Skin epidermis (tissue), 12 donors: Measurements from ENCODE around the gene CDIPT.

ENCODE experiments used
- H3K27ac ChIP-seq, 21 experiments: fragments of 200-600 bp; sonication (generic) in 11 of 21; one replicate each; pipeline ENCODE4 v1.5.0; 2020; ENCODE audit warnings: mild to moderate bottlenecking in 3 of 21, inconsistent platforms in 2 of 21, moderate library complexity in 2 of 21
- H3K4me3 ChIP-seq, 7 experiments: fragments of 200-600 bp; sonication (generic) in 2 of 7; one replicate each; pipeline ENCODE4 v1.5.0; 2020; ENCODE audit warnings: inconsistent platforms in 2 of 7, mild to moderate bottlenecking in 2 of 7, moderate library complexity in 1 of 7

Gene CDIPT

DNA sequence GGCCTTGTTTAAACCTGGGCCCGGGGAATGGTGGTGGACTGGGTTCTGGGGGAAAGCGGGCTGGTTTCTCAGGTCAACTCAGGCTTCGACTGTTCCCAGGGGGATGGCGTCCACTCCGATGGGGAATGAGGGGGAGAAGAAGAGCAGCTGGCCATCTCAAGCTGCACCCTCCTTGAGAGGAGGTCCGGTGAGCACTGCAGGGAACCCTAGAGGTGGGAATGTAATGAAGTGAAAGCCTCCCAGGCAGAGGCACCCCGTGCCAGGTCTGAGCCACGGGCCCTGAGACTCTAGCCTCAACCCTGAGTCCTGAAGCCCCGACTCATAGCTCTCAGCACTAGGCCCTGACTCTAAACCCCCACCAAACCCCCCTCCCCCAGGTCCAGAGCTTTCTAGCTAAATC, 1.2 kb upstream of the CDIPT start:
- no peak overlapping the region for H3K4me3 ChIP-seq

DNA sequence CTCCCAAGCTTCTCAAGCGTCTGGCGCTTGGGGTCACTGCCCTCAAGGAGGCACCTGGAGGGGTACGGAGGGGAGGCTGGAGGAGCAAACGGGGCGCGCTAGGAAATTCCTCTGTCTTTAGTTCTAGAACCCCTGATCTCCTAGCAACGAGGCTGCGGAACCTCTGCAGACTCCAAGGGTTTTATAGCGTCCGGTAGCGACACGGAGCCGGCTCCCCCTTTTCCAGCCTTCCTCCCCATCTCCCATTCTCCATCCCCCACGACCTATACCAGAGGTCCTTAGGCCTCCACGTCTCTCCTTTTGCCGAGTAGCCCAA, 601 bp upstream of the CDIPT start:
- Histone ChIP-seq H3K27ac (peak overlapping the region in 12 of 21 experiments; percentile 89 to 100 (median 97)), H3K4me3 (peak overlapping the region in 3 of 7 experiments; percentile 74 to 89 (median 86))

More for the DNA sequence above, 1.2 kb upstream of the CDIPT start:
- H3K27ac ChIP-seq: no peak overlapping the region

DNA sequence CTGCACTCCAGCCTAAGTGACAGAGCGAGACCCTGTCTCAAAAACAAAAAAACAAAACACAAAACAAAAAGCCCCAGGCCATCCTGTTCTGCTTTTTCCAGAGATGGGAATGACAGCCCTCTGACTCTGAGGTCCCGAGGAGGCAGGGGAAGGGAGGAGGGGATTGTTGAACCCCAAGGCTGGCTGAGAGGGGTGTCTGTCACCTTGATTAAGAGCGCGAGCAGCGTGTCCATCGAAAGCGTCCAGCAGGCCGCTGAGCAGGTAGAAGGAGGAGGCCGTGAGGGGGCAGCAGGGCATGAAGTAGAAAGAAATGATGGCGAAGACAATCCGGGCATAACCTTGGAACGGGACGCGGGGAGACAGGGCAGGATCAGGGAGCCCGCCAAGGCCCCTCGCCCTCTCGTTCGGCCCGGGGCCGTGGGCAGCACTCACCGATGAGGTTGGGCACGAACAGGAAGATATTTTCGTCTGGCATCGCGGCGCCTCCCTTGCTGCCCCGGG, 593 bp downstream of the CDIPT start:
- H3K27ac ChIP-seq: peak overlapping the region; percentile 15 to 100 (median 97)

DNA sequence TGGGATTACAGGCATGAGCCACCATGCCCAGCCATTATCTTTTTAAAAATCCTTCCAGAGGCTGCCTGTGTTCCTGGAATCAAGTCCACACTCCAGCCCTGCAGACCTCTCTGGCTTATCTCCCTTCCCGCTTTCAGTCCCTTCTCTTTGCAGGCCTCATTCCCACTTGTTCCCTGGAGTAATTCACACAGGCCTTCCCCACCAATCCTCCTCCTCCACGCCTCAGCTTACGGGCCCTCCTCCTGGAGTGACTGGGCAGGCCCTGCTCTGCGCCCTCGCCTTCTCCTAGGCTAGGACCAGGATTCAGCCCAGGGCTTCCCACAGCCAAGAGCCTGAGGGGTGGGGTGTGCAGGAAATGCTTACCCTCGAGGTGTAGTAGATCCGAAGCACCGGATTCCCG, 2.8 kb downstream of the CDIPT start:
- H3K27ac ChIP-seq: peak overlapping the region in 1 of 21 experiments; percentile 5
- H3K4me3 ChIP-seq: no peak overlapping the region

More for the DNA sequence above, 593 bp downstream of the CDIPT start:
- H3K4me3 ChIP-seq: peak overlapping the region; percentile 67 to 97 (median 86)

DNA sequence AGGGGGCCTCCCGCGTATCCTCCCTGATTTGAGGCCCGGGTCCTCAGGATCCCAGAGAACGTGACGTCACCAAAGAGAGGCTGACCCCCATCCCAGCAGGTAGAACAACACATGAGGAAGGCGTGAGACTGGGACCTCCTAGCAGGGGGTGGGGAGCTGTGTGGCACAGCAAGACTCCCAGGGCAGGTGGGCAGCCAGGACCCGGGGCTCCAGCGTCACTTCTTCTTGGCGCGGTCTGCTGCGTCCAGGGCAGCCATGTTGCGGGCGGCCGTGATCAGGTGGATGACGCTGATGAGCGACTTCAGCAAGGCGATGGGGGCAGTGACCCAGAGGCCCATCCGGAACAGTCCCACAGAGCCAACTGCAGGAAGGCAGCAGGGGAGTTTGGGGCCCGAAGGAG, 4.1 kb downstream of the CDIPT start:
- Histone ChIP-seq H3K27ac (no peak overlapping the region), H3K4me3 (no peak overlapping the region)

DNA sequence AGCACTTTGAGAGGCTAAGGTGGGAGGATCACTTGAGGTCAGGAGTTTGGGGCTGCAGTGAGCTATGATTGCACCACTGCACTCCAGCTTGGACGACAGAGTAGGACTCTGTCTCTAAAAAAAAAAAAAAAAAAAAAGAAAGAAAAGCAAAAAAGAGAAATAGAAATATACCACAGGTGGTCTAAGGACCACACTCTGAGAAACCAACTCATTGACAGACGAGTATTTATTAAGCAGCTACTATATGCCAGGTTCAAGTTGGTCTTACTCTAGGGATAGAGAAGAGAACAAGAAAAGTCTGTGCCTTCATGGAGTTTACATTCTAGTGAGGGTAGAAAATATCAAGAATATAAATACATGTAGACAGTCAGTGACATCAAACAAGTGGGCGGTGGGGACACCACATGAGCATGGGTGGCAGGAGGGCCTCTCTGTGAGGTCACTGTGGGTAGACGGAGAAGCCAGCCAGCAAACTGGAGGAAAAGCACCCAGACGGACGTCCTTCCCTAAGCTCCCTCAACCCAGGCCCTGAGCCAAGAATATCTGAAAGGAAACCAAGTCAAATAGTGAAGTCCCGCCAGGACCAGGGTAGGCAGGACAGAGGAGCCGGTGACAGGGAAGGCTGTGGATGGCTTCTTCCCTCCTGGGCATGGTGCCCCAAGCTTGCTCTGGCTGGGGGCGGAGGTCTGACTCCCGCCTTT, 4.7 kb downstream of the CDIPT start:
- Histone ChIP-seq H3K4me3 (no peak overlapping the region), H3K27ac (no peak overlapping the region)

DNA sequence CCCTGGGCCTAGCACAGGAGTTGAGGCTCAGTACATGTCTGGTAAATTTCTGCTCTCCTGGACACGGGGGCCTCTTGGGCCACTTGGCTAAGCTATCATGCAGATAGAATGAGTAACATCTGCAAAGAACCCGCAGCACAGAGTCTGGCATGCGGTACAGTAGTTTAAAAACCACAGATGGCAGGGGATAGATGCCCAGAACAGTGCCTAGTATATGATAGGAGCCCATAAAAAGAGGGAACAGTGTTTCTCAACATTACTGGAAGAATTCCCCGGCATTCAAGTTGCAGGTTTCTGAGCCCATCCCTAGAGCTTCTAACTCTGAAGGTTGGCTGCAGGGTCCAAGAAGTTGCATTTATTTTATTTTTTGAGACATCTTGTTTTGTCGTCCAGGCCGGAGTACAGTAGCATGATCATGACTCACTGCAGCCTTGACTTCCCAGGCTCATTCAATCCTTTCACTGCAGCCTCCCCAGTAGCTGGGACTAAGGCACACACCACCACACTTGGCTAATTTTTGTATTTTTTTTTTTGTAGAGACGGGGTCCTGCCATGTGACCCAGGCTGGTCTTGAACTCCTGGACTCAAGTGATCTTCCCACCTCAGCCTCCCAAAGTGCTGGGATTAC, 5.8 kb downstream of the CDIPT start:
- H3K27ac ChIP-seq: peak overlapping the region in 3 of 21 experiments; percentile 17 to 54 (median 41)
- H3K4me3 ChIP-seq: no peak overlapping the region

DNA sequence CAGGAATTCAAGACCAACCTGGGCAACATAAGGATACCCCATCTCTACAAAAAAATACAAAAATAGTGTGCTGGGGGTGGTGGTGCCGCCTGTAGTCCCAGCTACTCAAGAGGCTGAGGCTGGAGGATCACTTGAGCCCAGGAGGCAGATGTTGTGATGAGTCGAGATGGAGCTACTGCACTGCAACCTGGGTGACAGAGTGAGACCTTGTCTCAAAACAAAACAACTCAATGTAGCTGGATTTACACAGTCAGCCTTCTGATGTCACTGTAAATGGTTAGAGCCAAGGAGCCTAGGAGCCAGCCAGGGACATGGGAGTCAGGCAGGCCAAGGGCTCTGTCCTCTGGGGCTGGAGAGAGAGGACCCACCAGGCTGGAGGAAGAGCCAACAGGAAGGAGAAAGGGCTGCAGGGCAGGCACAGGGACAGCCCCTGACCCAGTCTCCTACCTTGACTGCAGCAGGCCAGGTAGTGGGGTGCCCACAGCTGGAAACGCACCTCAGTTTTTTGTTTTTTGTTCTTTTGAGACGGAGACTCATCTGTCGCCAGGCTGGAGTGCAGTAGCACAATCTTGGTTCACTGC, 8.4 kb downstream of the CDIPT start:
- Histone ChIP-seq H3K4me3 (no peak overlapping the region), H3K27ac (no peak overlapping the region)

DNA sequence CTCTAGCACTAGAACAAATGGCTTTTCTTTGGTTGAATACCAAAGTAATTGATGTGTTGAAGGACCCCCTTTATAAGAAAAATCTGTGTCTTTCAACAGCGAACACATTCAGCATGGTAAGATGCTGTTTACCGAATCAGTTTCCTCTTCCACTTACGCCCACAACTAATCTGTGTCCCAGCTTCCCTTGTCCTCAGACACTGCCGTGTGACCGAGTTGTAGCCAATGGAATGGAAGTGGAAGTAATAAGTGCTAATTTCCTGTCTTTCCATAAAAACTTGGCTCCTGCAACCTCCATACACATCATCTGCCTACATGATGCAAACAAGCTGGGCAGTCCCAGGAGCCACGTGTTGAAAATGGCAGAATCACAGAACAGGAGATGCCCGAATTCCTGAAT, 10.4 kb downstream of the CDIPT start:
- H3K4me3 ChIP-seq: no peak overlapping the region

DNA sequence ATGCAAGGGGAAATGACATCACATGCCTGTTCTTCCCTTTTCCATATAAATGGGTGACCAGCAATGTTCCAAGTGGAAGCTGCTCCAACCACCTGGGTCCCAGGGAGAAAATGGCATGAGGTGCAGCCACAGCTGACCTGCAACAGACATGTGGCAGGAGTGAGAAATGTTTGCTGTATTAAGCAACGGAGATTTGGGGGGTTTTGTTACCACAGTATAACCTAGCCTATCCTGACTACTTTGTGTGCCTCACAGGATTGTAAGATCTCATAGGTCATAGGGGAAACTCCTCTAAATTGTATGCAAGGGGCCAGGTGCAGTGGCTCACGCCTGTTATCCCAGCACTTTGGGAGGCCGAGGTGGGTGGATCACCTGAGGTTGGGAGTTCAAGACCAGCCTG, 12.0 kb downstream of the CDIPT start:
- Histone ChIP-seq H3K4me3 (no peak overlapping the region), H3K27ac (no peak overlapping the region)

More for the DNA sequence above, 10.4 kb downstream of the CDIPT start:
- peak overlapping the region in 7 of 21 experiments; percentile 3 to 77 (median 52) for H3K27ac ChIP-seq

DNA sequence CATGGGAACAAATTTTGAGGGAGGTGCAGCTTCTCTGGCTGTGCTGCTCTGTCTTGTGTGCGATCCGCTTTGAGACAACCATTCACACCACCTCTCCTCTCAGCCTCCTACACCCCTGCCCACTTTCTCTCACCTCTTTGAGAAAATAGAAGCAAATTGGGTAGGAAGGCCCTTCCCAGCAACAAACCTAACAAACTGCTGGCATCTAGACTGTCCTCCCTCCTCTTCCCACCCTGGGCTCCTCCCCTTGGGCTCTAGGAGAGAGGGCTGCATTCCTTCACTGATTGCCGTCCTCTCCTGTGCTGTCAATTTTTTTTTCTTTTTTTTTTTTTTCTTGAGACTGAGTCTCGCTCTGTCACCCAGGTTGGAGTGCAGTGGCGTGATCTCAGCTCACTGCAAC, 13.5 kb downstream of the CDIPT start:
- Histone ChIP-seq H3K27ac (no peak overlapping the region), H3K4me3 (no peak overlapping the region)

DNA sequence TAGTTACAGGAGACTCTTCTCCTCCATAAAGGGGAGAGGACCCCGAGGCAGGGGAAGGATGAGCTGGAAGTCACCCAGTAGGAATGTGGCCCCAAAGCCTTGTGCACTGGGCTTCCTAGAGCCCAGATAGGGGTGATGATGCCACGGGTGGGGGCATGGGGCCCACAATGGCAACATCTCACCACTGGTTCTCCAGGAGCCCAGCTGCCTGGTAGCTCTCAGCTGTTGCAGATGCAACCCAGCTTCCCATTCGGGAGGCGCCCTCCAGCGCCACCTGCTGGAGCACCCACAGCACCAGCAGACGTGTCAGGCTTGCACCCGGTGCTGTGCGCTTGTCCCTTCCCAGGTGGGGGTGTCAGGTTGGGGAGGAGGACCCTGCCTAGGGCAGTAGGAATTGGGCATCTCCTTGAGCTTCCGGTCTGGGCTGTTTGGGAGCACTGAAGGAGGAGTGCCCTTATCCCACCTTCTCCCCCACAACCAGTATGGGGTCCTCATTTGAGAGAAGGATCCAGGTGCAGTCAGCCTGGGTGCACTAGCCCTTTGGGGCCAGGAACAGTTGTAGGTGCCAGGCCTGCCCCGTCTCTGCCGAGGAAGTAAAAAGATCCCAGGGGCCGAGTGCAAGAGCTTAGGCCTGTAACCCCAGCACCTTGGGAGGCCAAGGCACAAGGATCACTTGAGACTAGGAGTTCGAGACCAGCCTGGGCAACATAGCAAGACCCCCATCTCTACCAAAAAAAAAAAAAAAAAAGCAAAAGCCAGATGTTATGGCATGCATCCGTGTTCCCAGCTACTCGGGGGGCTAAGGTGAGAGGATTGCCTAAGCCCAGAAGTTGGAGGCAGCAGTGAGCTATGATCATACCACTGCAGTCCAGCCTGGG, 14.4 kb downstream of the CDIPT start:
- H3K27ac ChIP-seq: no peak overlapping the region
- H3K4me3 ChIP-seq: no peak overlapping the region

DNA sequence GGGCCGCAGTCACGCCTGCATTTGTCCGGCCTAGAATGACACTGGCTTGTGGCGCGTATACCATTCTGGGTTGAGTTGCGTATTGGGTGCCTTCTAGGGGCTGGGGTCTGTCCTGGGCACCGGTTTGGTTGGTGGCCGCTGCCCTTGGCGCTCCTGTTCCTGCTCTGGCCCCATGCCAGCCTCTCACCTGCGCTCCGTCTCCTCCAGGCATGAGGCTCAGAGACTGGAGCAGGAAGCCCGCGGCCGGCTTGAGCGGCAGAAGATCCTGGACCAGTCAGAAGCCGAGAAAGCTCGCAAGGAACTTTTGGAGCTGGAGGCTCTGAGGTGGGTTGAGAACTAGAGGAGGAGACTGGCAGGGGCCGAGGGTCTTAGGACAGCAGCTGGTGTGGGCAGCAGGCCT, 17.4 kb downstream of the CDIPT start:
- no peak overlapping the region for H3K27ac ChIP-seq
- H3K4me3 ChIP-seq: no peak overlapping the region

DNA sequence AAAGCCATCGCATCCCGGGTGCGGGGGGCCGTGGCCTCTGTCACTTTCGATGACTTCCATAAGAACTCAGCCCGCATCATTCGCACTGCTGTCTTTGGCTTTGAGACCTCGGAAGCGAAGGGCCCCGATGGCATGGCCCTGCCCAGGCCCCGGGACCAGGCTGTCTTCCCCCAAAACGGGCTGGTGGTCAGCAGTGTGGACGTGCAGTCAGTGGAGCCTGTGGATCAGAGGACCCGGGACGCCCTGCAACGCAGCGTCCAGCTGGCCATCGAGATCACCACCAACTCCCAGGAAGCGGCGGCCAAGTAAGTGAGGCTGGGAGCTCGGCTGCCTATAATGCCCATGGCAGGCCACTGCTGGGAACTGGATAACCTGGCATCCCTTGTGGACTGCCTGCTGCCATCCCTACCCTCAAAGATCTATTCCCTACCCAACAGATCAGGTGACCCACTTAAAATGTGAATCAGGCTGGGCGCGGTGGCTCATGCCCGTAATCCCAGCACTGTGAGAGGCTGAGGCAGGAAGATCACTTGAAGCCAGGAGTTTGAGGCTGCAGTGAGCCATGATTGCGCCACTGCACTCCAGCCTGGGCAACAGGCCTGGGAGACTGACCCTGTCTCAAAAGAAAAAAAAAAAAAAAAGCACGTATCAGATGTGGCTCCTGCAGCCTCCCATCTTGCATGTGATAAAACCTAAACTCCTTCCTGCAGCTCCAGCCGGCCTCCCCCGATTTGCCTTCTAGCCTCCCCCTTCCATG, 18.3 kb downstream of the CDIPT start:
- Histone ChIP-seq H3K4me3 (no peak overlapping the region), H3K27ac (no peak overlapping the region)

DNA sequence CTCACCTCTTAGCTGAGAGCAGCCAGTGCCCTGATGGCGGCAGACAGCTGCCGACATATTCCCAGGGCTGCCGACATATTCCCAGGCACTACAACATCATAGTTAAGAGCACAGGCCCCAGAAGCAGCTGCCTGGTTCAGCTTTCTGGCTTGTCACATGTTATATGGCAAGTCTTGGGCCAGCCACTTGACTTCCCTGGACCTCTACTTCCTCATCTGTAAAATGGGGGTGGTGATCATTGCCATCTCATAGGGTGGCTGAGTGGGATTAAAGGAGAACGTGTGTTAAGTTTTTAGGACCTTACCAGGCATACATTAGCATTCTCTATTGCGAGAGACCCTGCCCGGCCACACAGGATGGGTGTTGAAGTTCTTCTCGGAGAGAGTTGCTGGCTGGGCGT, 19.1 kb downstream of the CDIPT start:
- no peak overlapping the region for H3K27ac ChIP-seq
- no peak overlapping the region for H3K4me3 ChIP-seq

DNA sequence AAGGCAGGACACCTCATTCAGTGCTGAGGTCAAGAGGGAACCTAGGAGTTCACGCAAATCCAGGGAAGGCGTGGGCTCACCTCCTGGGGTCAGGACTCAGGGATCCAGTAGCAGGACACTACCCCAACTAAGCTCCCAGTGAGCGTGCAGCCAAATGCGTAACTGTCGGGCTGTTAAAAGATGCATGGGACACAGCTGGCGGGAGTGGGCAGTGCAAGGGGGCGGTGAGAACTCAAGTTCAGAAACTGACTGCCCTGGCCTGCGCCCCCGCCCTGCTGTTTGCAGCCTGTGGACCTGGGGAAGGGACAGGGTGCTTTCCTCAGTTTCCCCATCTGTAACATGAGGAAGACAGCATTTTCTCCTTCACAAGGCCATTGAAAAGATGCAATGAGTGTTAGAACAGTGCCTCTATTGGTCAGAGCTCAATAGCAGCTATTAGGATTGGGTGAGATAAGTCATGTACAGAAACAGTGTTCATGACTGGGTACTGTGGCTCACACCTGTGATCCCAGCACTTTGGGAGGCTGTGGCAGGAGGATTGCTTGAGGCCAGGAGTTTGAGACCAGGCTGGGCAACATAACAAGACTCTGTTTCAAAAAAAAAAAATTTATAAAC, 20.2 kb downstream of the CDIPT start:
- H3K4me3 ChIP-seq: no peak overlapping the region
- no peak overlapping the region for H3K27ac ChIP-seq

DNA sequence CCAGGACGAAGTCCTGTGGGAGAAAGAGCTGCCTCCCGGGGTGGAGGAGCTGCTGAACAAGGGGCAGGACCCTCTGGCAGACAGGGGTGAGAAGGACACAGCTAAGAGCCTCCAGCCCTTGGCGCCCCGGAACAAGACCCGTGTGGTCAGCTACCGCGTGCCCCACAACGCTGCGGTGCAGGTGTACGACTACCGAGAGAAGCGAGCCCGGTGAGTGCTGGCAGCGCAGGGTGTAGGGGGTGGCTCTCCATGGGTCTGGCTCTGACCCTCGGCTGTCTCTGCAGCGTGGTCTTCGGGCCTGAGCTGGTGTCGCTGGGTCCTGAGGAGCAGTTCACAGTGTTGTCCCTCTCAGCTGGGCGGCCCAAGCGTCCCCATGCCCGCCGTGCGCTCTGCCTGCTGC, 21.4 kb downstream of the CDIPT start:
- no peak overlapping the region for H3K27ac ChIP-seq
- H3K4me3 ChIP-seq: no peak overlapping the region

DNA sequence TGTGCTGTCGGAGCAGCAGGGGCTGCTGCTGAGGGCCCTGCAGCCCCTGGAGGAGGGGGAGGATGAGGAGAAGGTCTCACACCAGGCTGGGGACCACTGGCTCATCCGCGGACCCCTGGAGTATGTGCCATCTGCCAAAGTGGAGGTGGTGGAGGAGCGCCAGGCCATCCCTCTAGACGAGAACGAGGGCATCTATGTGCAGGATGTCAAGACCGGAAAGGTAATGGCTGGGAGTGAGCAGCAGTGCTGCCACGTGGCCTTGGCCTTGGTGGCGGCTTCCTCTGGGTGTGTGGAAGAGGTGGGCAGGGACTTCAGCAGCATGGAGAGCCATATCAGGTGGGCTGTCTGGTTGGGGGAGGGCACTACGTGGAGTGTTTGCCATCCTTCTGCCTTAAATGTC, 22.8 kb downstream of the CDIPT start:
- H3K4me3 ChIP-seq: no peak overlapping the region
- H3K27ac ChIP-seq: no peak overlapping the region

DNA sequence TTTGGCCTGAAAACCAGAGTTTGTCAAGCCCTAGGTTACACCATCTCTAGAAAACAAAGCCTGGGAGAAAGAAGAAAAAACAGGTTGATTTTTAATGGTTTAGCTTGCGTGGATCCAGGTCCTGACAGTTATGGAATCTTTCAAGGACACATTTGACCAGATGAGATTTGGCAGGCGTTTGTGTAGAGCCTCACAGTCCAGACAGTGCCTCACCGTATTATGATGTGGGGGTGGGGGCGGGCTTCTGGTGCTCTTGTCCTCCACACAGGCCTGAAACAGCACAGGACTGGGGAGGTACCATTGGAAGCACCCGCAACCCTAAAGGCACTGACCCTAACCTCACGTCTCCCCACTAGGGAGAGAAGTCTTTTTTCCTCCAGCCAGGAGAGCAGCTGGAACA, 23.2 kb downstream of the CDIPT start:
- H3K27ac ChIP-seq: no peak overlapping the region
- no peak overlapping the region for H3K4me3 ChIP-seq
